Hematopoietic multipotent progenitor cell treated with erythropoietin and hydrocortisone succinate and interleukin-3 and kit ligand, for 6 days (in vitro differentiated cells): ENCODE results near the gene TRERF1.
"Not testable (repeated sequence)": the region's sequence is repeated elsewhere in the genome, so short reads cannot be mapped to it uniquely, and the experiment has no call there.

Source experiments
- DNase-seq: peaks from one replicate; pipeline ENCODE4 v3.0.0-alpha.2; 2015

The TRERF1 gene

DNA sequence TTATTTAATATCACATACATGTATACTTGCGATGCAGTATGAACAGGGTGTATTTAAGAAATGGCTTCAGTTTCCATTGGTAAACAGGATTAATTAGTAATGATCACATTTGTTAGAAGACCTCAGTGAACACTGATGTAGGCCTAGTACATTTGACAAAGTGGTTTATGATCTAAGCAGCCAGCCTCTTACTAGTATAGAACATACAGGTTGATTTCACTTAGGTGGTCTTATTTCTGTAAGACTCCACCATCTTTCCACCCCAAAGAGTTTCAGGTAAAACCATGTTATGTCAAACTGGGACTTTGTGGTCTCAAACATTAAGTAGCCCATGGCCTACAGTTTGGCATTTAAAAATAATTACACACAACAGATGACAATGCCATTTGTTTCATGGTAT, 213.9 kb downstream of the TRERF1 start:
- no peak for DNase-seq

DNA sequence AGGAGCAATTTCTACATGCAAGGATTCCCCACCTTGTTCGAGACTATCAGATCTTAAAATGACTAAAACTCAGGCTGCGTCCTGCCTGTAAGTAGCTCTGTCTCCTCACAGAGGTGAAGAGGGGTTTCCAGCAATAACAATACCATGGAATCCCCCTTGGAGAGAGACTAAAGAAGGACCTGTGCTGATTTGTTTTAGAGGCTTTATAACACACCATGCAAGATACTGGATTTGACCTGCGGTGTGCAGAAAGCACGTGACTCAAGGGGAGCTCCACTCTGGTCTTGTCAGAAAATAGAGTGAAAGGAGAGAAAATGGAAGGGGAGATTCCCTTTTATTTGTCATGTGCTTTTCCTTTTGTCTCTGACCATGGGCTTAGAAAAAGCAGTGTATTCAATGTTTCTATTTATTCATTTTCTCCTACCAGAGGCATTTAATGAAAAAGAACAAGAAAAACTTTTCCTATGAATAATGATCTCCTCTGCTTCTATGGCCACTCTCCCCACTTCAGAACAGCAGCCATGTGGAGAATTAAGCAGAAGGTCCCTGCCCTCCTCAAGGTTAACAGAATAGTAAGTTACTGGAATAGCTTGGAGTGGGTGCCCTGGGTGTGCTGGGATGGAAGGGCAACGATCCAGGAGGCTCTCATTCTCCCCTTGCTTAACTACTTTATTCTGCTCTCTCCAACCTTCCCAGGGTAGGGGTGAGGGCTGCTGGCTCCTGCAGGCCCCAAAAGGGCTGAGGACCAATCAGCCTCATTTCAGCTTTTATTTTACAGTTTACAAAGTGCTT, 214.8 kb downstream of the TRERF1 start:
- DNase-seq: no peak

DNA sequence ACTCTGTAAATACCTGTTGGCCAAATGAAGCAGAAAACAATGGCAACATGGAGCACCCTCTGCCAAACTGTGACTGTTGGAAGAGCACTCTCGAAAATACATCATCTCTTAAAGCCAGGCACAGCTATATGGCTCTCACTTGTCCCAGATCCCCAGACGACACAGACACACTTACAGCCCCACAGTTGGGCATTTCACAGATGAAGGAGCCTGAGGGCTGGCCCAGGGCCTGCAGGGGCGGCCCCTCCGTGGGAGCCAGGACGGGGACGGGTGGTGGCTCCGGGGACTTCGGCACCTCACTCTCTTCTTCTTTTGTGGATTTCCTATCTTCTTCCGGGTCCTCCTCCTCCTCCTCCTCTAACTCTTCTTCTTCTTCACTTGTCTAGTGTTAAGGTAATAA, 215.7 kb downstream of the TRERF1 start:
- DNase-seq: no peak

DNA sequence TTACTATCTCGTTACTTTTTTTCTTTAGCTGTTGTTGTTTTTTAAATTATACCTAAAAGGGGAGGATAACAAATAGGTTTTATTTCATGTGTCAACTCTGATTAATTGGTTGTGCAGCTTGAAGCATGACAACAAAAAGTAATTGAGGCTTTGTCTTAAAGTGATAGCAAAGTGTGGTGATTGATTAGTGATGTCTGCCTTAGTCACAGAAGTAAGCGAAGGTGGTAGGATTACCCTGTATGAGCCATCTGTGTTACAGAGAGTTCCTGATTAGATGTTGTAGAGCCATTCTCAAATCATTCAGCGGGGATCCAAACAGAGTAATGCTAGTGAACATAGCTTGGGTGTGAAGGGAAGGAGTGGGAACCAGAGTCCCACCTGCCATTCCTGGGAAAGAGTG, 219.7 kb downstream of the TRERF1 start:
- DNase-seq: no peak

DNA sequence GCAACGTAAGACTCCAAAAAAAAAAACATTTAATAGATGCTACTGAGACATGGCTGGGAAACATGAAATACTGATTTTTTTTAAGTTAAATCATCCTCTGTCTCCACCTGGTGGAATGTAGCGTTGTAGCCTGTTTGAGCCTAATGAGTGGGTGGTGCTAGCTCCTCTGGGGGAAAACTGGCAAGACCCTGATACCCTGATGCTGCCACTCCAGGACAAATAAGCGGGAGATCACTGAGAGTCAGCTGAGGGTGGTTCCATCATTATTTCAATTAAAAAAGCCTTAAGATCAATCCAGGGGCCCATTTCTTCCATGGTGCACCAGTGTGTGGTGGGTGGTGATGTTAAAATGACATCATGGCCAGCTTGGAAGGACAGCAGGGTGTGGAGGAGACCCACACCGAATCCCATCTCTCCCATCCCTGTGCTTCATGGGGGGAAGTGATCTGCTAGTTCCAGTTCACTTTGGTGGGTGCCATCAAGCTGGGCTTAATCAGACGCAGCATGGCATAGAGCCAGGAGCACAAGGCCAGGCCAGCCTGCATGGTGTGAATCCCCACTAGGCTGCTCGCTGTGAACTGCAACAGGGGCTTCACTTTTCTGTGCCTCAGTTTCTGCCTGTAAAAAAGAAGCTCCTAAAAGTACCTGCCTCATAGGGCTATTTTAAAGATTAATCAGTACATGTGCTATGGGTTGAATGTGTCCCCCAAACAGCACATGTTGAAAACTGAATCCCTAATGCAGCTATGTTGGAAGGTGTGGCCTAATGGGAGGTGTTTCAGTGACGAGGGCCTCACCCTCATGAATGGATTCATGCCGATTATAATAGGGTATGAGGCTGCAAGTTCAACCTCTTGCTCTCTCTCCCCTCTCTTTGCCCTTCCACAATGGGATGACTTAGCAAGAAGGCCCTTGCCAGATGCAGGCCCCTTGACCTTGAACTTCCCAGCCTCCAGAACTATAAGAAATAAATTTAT, 221.1 kb downstream of the TRERF1 start:
- peak; percentile 55 for DNase-seq

DNA sequence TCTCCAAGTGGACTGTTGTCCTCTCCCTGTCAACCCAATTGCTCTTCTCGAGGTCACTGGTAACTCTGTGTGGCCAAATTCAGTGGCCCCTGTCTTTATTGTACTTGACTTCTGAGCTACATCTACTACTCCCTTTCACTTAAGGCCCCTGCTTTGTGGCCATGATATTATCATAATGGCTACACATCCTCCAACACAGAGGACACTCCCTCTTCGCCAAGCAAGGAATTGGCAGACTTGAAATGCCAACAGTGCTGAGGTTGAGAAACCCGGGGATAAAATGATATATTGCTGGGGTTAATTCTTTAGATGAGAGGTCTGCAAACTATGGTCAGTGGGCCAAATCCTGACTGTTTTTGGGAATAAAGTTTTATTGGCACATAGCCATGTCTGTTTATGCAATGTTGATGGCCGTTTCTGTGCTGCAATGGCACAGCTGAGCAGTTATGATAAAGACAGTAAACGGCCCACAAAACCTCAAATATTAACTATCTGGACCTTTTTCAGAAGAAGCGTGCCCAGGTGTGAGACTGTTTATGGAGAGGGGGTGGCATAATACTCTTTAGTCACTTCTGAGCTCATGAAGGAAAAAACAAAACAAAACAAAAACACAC, 222.1 kb downstream of the TRERF1 start:
- peak; percentile 77 for DNase-seq

DNA sequence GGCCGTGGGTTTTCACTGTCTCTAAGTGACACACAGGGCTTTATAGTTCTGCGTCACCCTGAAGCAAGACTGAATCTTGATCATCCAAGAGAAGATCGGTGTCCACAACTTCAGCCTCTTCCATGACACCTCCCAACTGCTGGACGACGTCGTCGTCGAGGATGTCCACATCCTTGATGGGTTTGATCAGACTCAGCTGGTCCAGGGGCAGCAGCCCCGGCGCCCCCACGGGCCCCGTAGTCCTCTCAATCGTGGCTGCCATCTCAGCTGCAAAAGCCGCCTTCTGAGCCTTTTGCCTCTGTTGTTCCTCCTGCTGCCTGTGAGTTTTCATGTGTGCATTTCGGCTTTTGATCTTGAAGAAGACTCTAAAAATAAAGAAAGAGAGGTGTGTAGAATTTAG, 223.4 kb downstream of the TRERF1 start:
- DNase-seq: no peak

DNA sequence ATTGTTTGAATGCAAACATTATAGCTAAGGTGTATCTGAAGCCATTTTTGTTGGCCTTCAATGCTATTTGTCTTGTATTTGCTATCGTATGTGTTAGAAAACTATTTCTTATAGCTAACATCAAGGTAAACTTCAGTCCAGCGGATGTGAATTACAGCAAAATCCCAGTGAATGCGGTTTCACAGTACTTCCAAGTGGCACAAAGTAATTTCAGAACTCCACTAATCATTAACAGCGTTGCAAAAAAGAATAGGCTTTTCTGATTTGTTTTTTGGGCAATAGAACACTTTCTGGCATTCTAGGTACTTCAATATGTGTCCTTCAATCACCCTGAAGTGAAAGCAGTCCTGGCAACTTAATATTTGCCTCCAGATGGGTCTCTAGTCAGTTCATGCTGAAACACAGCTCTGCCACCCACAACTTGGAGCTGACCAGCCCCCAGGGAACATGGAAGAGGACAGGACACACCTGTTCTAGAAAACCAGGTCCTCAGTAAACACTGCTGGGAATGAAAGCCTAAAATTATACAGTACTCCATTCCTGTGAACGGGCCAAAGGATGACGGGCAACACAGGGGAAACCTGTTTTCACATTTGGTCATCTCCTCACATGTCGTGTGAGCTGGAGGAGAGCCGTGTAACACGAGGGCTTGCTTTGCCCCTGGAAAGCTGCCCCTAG, 224.4 kb downstream of the TRERF1 start:
- no peak for DNase-seq

DNA sequence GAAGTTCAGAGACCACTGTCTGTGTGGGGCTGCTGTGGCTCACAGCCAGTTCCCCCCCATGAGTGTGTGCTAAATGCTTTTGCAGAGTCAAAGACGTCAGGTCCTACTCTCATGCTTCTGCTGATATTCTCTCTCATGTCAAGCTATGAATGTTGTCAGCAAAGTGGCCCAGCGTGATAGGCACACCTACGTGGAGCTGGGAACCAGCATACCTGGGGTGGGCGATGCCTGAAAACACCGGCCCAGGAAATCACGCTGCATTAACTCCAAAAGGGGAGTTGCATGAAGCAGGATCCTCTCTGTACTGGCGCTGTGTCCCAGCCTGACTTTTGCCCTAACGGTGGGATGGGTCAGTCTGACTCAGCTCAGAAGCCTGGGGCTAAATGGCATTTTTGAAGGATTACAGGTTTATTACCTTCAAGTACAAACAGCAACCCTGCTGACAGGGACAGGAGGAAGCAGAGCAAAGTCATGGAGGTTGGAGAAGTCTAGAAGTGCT, 225.0 kb downstream of the TRERF1 start:
- DNase-seq: no peak

DNA sequence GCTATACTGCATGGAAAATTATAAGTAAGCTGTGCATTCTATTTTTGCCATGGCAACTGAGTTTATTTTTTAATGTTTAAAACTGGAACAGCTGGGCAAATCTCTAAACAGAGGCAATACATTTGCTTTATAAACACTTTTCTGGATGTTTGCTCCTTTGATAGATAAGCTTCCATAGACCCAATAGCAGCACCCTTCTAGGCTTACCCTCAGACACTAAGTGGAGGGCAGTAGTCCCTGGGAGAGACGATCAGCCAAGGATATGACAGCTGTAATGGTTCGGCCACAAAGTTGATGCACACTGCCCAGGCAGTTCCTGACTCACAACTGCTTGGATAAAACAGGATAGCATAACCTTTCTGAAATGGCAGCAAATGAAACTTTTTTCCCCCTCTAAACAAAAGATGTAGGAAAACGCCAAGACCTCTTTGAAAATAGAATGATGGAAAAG, 225.5 kb downstream of the TRERF1 start:
- no peak for DNase-seq

DNA sequence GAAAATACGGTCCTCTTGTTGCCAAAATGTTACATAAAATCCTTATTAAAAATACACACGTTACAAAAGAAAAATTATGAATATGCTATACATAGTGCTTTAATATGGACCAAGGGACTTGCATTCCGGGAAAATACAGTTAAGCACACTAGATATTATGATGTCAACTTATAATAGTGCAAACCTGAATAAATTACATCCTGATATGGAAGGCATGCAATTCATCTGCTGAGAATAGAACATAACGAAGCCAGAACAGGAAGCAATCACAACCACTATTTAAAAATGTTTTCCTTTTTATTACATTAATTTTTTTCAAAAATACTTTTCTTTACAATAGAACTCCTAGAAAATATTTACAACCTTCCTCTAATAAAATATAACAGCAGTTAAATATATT, 226.3 kb downstream of the TRERF1 start:
- DNase-seq: no peak

DNA sequence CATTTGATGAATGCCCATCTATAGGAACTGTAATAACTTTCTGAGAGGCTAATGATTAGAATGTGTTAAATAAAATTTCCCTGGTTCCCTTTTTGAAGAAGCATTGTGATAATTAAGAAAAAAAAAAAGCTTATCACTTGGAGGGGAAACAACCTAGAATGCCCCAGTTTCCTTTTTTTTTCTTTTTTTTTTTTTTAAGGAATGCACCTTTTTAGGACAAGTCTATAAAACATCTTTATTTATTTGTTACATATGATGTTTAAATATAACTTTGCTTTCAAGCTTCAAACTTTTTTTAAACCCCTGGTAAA, 226.7 kb downstream of the TRERF1 start:
- no peak for DNase-seq

DNA sequence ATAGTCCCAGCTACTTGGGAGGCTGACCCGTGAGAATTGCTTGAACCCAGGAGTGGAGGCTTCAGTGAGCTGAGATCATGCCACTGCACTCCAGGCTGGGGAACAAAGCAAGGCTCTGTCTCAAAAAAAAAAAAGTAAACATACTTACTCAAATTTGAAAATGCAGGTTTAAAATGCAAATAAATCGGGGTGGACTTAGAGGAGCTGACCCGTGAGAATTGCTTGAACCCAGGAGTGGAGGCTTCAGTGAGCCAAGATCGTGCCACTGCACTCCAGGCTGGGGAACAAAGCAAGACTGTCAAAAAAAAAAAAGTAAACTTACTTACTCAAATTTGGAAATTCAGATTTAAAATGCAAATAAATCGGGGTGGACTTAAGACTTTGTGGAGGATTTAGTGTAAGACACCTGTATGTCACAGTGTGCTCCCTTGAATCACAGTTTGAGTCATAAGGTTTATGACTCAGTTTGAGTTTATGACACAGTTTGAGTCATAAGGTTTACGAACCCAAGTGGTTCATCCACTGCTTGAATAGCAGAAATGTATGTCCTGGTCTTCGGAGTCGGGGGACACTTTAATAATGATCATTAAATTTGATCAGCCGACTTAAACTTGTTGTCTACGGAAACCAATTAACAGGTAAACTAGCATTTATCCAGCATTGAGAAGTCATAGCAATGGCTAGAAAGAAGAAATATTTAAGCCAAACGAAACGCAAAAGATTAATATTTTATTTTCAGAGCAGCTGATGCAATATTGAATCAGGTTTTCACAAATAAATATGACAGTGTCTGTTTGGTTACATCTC, 227.3 kb downstream of the TRERF1 start:
- no peak for DNase-seq

DNA sequence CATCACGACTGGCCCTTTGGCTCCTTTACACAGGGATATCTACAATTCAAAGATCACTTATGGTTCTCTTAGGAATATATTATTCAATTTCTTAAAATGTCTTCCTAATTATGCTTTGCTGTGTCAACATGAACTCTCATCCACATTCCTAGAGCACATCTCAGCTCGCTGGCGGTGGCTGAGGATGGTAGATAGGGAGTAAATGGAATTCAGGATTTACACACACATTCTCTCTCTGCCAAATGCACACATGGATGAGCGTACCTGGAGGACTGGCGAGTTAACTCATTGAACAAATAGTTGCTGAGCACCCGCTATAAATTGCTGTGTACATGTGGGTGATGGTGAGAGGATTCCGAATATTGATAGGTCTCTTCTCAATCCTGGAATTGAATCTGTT, 229.3 kb downstream of the TRERF1 start:
- no peak for DNase-seq

DNA sequence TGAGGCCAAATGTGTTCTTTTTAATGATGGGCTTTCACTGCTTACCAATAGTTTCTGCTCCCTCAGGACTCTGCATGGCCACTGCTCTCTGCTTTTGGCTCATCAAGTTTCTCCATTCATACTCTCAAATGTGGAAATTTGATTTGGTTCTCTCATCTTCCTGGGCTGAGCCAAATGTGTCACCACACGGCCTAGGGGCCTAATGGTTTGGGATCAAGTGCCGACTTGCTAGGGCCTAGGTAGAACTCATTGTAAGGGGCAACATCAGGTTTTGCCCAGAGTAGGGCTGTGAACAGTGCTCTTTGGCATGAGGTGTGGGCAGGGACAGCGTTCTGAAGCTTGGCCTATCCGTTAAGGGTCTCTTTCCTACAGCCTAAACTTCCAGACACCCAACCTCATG, 230.2 kb downstream of the TRERF1 start:
- DNase-seq: no peak

DNA sequence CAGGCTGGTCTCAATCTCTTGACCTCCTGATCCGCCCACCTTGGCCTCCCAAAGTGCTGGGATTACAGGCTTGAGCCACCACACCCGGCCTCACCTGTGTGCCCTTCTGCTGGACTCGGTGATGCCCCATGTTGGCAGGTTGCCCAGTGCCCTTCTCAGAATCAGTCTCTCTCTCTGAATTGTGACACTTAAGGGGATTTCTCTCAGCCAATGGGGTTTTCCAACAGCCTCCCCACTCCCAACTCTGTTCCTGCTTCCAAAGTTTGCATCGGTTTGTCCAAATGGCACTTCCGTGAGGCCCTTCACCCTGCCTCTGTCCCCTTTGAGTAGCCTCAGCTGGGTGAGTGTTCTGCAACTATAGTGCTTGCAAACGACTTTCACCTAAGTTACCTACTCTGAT, 230.9 kb downstream of the TRERF1 start:
- DNase-seq: no peak

DNA sequence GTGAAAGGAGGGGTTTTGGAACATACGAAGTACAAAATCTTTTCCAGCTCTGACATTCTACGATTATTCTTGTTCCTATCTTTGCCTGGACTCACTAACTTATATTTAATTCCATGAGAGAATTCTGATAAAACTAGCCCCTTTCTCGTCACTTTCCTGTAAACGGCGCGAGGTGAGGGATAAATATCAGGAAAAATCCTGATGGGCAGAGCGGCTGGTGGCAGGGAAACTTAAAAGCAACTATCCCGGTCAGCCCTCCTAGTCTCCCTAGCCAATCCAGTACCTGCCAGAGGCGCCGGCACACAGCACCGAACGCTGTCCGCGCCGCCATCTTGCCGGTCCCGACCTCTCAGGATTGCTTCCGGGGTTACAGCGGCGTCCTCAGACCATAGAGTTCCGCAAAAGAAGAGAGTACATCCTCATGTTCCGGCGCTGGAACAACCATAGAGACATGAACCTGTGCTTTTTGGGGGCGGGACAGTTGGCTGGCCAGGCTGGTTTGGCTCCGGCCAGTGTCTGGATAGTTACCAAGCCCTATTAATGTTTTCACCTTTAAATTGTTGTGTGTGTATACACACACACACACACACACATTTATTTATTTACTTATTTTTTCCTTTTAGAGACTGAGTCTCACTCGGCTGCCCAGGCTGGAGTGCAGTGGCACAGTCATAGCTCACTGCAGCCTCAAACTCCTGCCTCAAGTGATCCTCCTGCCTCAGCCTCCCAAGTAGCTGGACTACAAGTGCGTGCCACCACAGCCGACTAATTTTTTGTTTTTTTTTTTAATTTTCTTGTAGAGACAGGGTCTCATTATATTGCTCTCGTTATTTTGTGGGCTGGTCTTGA, 234.0 kb downstream of the TRERF1 start, which contains the start of gene MRPS10:
TSS of gene MRPS10 (minus strand) at position 343 of the 849 bp plus-strand sequence. CDS start at position 331, 12 bp downstream.
- DNase-seq: peak; percentile 98

DNA sequence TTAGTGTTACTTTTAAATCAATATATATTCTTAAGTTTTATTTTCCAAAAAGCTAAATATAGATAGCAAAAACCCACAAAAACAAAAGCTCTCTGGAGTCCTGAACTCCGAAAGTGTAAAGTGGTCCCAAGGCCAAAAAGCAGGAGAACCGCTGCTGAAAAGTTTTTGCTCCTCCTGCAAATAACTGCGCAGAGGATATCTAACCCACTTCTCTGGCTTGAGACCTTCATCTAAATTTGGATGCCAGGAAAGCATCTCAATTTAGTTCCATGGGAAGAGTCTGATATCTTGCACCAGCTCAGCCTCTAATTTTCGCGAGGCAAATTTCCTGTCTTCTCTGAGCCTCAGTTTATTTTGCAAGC, 234.6 kb downstream of the TRERF1 start:
- peak; percentile 63 for DNase-seq

DNA sequence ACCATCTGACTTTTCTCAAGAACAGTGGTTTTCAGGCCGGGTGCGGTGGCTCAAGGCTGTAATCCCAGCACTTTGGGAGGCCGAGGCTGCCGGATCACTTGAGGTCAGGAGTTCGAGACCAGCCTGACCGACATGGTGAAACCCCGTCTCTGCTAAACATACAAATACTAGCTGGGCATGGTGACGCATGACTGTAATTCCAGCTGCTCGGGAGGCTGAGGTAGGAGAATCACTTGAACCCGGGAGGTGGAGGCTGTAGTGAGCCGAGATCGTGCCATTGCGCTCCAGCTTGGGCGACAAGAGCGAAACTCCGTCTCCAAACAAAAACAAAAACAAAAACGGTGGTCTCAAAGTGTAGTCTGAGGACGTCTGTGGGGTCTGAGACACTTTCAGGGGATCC, 235.2 kb downstream of the TRERF1 start:
- not testable (repeated sequence) for DNase-seq

DNA sequence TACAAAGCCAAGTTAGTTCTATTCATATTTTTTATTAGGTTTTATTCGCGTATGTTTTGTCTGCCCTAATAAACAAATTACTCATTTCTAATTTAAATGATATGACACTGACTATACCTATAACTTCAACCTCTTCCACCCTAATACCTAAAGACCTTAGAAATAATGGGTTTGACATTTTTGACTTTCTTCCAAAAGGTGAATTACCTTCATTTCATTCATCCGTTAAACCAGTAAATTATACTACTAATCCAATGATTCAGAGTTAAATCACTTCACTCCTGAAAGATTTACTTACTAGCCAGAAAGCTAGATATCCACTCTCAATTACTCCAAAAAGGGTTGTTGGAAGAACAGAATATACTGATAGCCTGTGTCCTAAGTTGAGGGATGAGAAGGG, 239.3 kb downstream of the TRERF1 start:
- DNase-seq: no peak

DNA sequence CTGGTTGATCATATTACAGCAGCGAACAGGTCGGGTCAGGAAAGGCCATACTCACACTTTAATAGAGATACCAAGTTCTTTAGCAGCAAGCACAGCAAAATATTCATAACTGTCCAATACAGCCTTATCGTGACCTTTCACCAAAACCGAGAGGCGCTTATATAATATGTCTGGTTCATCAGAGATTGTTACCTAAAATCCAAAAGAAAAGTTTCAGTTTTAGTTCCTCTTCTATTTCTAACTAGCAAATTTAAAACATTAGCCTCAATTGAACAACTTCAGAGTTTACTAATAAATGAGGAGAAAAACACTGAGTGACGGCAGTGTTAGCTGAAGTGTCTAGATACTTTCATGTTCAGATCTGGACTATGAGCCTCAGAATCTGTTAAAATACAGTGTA, 240.0 kb downstream of the TRERF1 start:
- DNase-seq: no peak
